ENCODE measurements around the gene TRAK2.
A peak's percentile ranks its signal among the peaks of the same experiment; 100 is the strongest.
"Not testable (repeated sequence)": the region's sequence is repeated elsewhere in the genome, so short reads cannot be mapped to it uniquely, and the experiment has no call there.

TRAK2 gene

DNA sequence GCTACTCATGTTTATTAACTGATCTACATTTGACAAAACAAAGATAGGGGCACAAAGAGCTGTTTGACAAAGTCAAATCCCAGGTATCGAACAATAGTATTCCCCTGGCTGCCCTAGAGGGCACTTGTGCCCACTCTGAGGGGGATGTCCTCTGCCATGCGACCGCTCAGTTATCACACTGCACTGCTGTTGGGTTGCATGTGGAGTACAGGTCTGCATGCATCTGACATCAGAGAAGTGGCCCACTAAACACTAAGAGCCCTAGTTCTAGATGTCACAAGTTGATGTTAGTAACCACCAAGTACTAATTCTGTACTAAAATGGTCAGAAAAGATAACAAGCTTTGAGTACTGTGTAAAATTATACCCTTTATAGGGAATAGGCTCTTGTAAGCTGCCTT is 74.0 kb downstream of the TRAK2 start:
- TF ChIP-seq CTCF (IDR thresholded peaks at IDR 0.05; ENCODE audit: borderline replicate concordance, insufficient read depth, low read depth, low read length) = no peak

DNA sequence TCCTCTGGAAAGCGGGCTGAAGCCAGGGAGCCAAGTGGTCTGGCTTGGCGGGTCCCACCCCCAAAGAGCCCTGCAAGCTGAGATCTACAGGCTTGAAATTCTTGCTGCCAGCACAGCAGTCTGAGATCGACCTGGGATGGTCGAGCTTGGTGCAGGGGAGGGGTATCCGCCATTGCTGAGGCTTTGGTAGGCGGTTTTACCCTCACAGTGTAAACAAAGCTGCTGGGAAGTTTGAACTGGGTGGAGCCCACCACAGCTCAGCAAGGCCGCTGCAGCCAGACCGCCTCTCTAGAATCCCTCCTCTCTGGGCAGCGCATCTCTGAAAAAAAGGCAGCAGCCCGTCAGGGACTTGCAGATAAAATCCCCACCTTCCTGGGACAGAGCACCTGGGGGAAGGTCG is 81.5 kb downstream of the TRAK2 start:
- TF ChIP-seq CTCF (IDR thresholded peaks at IDR 0.05; ENCODE audit: borderline replicate concordance, insufficient read depth, low read depth, low read length) = no peak

More for the DNA sequence above, 74.0 kb downstream of the TRAK2 start:
- no peak overlapping the region for H3K4me3 ChIP-seq (ENCODE audit: low read depth, low read length)

DNA sequence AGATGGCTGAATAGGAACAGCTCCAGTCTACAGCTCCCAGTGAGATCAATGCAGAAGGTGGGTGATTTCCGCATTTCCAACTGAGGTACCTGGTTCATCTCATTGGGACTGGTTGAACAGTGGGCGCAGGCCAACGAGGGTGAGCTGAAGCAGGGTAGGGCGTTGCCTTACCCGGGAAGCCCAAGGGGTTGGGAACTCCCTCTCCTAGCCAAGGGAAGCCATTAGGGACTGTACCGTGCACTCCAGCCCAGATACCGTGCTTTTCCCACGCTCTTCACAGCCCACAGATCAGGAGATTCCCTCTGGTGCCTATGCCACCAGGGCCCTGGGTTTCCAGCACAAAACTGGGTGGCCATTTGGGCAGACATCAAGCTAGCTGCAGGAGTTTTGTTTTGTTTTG is 81.9 kb downstream of the TRAK2 start:
- not testable (repeated sequence) for H3K4me3 ChIP-seq (ENCODE audit: low read depth, low read length)

More for the DNA sequence above, 81.5 kb downstream of the TRAK2 start:
- no peak overlapping the region for H3K4me3 ChIP-seq (ENCODE audit: low read depth, low read length)

DNA sequence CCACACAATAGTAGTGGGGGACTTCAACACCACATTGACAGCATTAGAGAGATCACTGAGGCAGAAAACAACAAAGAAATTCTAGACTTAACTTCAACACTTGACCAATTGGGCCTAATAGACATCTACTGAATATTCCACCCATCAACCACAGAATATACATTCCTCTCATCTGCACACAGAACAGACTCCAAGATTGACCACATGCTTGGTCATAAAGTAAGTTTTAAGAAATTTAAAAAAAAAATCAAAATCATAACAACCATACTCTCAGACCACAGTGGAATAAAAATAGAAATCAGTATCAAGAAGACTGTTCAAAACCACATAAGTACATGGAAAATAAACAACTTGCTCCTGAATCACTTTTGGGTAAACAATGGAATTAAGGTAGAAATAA is 85.1 kb downstream of the TRAK2 start:
- no peak for TF ChIP-seq CTCF (IDR thresholded peaks at IDR 0.05; ENCODE audit: borderline replicate concordance, insufficient read depth, low read depth, low read length)
- no peak overlapping the region for H3K4me3 ChIP-seq (ENCODE audit: low read depth, low read length)

DNA sequence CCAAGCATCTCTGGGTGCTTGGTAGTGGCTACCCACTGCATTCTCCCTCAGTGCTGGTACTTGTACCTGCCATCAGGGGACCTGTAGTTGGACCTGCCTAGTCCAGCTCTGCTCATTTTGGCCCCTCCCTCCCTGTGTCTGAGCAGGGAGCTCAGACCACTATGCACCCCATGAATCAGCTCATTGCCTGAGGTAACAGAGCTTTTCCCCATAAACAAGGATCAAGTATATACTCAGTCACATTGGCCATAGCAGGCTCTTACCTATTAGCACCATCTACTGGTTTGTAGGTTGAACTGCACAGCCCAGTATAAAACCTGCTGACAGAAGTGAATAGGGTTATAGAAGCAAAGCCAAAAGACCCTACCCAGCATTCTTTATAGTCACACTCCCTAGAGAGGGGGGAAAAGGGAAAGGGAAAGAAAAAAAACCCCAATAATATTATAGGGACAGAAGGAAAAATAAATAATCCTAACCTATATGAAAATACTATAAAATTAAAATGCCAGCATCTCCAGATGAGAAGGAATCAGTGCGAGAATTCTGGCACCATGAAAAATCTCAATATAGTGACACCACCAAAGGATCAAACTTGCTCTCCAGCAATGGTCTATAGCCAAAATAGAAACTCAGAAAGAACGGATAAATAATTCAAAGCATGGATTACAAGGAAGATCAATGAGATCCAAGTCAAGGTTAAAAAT is 87.2 kb downstream of the TRAK2 start:
- H3K4me3 ChIP-seq (ENCODE audit: low read depth, low read length) = no peak overlapping the region
- TF ChIP-seq CTCF (IDR thresholded peaks at IDR 0.05; ENCODE audit: borderline replicate concordance, insufficient read depth, low read depth, low read length) = peak; percentile 81

GRCh38 chr2:201362396-201362795 is 88.9 kb downstream of the TRAK2 start:
- no peak for TF ChIP-seq CTCF (IDR thresholded peaks at IDR 0.05; ENCODE audit: borderline replicate concordance, insufficient read depth, low read depth, low read length)

DNA sequence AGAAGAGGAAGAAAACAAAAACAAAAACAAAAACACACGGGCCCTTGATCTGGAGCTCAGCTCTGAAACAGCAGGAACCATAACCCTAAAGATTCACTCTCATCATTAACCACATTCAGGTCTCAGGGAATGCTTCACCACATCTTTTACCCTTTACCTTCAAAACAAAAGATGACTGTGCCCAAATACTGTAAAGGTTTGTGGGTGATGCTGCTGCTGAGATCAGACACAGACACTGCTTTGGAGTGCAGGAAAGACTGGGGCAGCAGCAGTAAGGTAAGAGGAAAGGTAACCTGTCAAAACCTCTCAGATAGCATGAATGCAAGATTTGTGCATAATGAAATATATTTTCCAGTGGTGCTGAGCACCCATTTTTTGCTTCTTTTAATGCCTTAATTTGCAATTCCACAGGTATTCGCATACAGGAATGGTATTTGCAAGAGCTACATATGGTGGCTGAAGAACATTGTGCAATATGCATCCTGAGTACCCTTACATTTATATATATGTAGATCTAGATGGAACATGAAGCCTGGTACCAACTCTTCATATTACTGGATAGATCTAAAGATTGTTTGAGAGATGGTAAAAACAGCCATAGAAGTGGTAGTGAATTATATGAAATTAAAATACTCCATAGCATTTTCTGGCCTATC is 90.1 kb downstream of the TRAK2 start:
- no peak overlapping the region for H3K4me3 ChIP-seq (ENCODE audit: low read depth, low read length)
- no peak for TF ChIP-seq CTCF (IDR thresholded peaks at IDR 0.05; ENCODE audit: borderline replicate concordance, insufficient read depth, low read depth, low read length)

More at GRCh38 chr2:201362396-201362795, 88.9 kb downstream of the TRAK2 start:
- H3K4me3 ChIP-seq (ENCODE audit: low read depth, low read length) = no peak overlapping the region

All from GM12875 (cell line).